Measurements from ENCODE around the gene AK1.

The AK1 gene

GRCh38 chr9:127907867-127908659 lies 30.6 kb upstream of the AK1 start:
- no peak for DNase-seq

- DNase-seq: peak; percentile 52 to 68
Observed at GRCh38 chr9:127905788-127906191, 28.3 kb upstream of the AK1 start.

GRCh38 chr9:127905004-127905728 lies 27.7 kb upstream of the AK1 start:
- DNase-seq: peak; percentile 57 to 61

GRCh38 chr9:127904561-127905003 lies 27.1 kb upstream of the AK1 start:
- DNase-seq: peak; percentile 24 to 33

- peak; percentile 80 to 91 for DNase-seq
Observed at GRCh38 chr9:127903557-127904475, 26.3 kb upstream of the AK1 start.

- DNase-seq: peak; percentile 76 to 83
Observed at GRCh38 chr9:127899128-127899943, 21.9 kb upstream of the AK1 start, which contains the start of gene ST6GALNAC6. Gene ST6GALNAC6, minus strand, starts transcription at chr9:127899603. Its CDS starts 1,622 bp downstream, at chr9:127897981.

- DNase-seq: no peak
Observed at GRCh38 chr9:127898433-127899127, 21.1 kb upstream of the AK1 start.

- peak in 1 of 2 donors; percentile 46 for DNase-seq
Observed at GRCh38 chr9:127897193-127897692, 19.8 kb upstream of the AK1 start.

- DNase-seq: no peak
Observed at GRCh38 chr9:127896395-127897192, 19.1 kb upstream of the AK1 start.

GRCh38 chr9:127895811-127896210 lies 18.3 kb upstream of the AK1 start:
- DNase-seq: no peak

GRCh38 chr9:127893392-127893791 lies 15.9 kb upstream of the AK1 start:
- DNase-seq: no peak

- no peak for DNase-seq
Observed at GRCh38 chr9:127892831-127893230, 15.4 kb upstream of the AK1 start.

GRCh38 chr9:127890053-127890452 lies 12.6 kb upstream of the AK1 start:
- DNase-seq: no peak

- no peak for DNase-seq
Observed at GRCh38 chr9:127887792-127888191, 10.3 kb upstream of the AK1 start.

- no peak for DNase-seq
Observed at GRCh38 chr9:127886401-127886972, 9.0 kb upstream of the AK1 start.

- DNase-seq: no peak
Observed at GRCh38 chr9:127885508-127886281, 8.2 kb upstream of the AK1 start.

GRCh38 chr9:127884976-127885490 lies 7.6 kb upstream of the AK1 start:
- no peak for DNase-seq

- DNase-seq: no peak
Observed at GRCh38 chr9:127884427-127884911, 7.0 kb upstream of the AK1 start.

- DNase-seq: no peak
Observed at GRCh38 chr9:127883959-127884358, 6.5 kb upstream of the AK1 start.

All from stimulated activated CD4-positive, alpha-beta T cell treated with anti-CD3 and anti-CD28 coated beads, Interleukin-2, amount 100 ng/mL, for 24 hours (primary cell).